ENCODE data around the gene TM9SF1. TPM values are rescaled to one million over a fixed set of nuclear protein-coding genes. Genes with fewer than 3 reads are reported as not detected.

TM9SF1 gene
- total and polyA plus RNA-seq, 8 donors: 28.1 to 72.5 (median 35.2) TPM

- peaks cover 0 to 63% of the 10 kb centered on the region in 2 donors for H3K36me3 ChIP-seq
- H3K27ac ChIP-seq: no peak overlapping the region
- no peaks in the 10 kb centered on the region for H3K27me3 ChIP-seq
- H3K4me3 ChIP-seq: no peak overlapping the region
- intact Hi-C loops (cut with DNase I): no loop called here
- no peak for DNase-seq
- no peaks in the 10 kb centered on the region for H3K9me3 ChIP-seq
- H3K4me1 ChIP-seq: peaks cover 37 to 70% of the 10 kb centered on the region in 2 donors
- ATAC-seq: no peak
- no peak for TF ChIP-seq CTCF (IDR thresholded peaks at IDR 0.05)
Measured at GRCh38 chr14:24236689-24237462, 41.6 kb upstream of the TM9SF1 start.

- TF ChIP-seq CTCF (IDR thresholded peaks at IDR 0.05): no peak
- no peak for ATAC-seq
- H3K27ac ChIP-seq: peak overlapping the region in 1 of 2 donors; percentile 39
- H3K4me1 ChIP-seq: peaks cover 36 to 67% of the 10 kb centered on the region in 2 donors
- intact Hi-C loops (cut with DNase I): no loop called here
- no peaks in the 10 kb centered on the region for H3K27me3 ChIP-seq
- no peak overlapping the region for H3K4me3 ChIP-seq
- no peaks in the 10 kb centered on the region for H3K9me3 ChIP-seq
- no peak for DNase-seq
- peaks cover 0 to 59% of the 10 kb centered on the region in 2 donors for H3K36me3 ChIP-seq
Measured at GRCh38 chr14:24235804-24236688, 40.8 kb upstream of the TM9SF1 start.

- peak overlapping the region in 1 of 2 donors; percentile 84 for H3K4me3 ChIP-seq
- H3K27ac ChIP-seq: peak overlapping the region in 1 of 2 donors; percentile 99
- no peak for ATAC-seq
- H3K27me3 ChIP-seq: no peaks in the 10 kb centered on the region
- no peak for TF ChIP-seq CTCF (IDR thresholded peaks at IDR 0.05)
- intact Hi-C loops (cut with DNase I): no loop called here
- no peak for DNase-seq
- H3K4me1 ChIP-seq: peaks cover 23 to 62% of the 10 kb centered on the region in 2 donors
- no peaks in the 10 kb centered on the region for H3K9me3 ChIP-seq
- peaks cover 0 to 42% of the 10 kb centered on the region in 2 donors for H3K36me3 ChIP-seq
Measured at GRCh38 chr14:24234095-24235005, 39.1 kb upstream of the TM9SF1 start.

GRCh38 chr14:24233538-24233866 lies 38.3 kb upstream of the TM9SF1 start:
- ATAC-seq: no peak
- peaks cover 21 to 53% of the 10 kb centered on the region in 2 donors for H3K4me1 ChIP-seq
- no peak for TF ChIP-seq CTCF (IDR thresholded peaks at IDR 0.05)
- no peak for DNase-seq
- H3K36me3 ChIP-seq: peaks cover 0 to 34% of the 10 kb centered on the region in 2 donors
- peak overlapping the region; percentile 80 to 84 for H3K4me3 ChIP-seq
- H3K27me3 ChIP-seq: no peaks in the 10 kb centered on the region
- no peaks in the 10 kb centered on the region for H3K9me3 ChIP-seq
- intact Hi-C loops (cut with DNase I): no loop called here
- peak overlapping the region; percentile 93 to 99 for H3K27ac ChIP-seq

All from left lung (tissue), 10 donors.